Fibroblast of skin of right quadriceps (primary cell): ENCODE measurements around the gene CDK16.

Experiments used
- DNase-seq: peaks from one replicate; pipeline ENCODE4 v3.0.0-alpha.2; 2013

The CDK16 gene

DNA sequence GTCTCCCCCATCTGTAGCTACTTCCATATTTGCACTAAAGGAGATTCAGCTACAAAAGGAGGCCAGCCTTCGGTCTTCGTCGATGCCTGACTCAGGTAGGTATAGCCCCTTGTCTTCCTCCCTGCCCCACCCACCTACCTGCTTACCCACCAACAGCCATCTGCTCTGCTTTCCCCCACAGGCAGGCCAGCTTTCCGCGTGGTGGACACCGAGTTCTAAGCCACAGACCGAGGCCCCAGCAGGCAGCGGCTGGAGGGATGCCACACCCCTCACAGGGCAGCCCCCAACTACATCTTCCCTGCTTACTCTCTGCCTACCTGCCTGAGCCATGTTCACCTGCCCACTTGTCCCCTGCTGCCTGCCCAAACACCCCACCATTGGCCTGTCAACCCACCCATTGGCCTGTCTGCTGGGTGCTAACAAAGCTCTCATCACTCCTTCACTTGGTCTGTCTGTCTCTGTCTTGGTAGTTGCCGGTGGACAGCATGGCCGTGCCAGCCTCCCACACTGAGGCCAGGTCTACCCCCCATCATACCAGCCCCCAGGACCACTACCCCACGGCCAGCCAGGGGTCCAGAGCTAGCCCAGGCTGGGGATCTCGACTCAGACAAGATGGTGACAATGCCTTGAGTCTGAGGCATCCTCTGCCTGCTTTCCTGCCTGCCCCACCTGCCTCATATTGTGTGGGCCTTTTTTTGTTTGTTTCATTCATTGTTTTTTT is 10.2 kb downstream of the CDK16 start:
- no peak for DNase-seq

DNA sequence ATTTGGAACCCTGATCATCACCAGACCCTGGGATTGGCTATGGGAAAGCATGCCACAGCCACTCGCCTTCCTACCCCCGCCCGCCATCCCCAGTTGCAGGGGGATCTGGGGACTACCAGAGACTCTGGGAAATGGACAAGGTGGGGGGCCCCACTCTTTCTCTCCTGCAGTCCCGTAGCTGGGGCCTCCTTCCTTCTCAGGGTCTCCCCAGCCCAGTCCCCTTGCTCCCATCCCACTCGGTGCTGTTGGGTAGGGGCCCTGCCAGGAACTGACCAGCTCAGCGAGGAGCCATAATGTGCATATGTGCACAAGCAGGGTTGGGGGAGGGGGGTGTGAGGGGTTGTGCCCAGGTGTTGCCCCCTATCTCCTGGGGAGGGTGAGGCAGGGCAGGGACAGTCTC is 10.9 kb downstream of the CDK16 start:
- DNase-seq, result no peak

DNA sequence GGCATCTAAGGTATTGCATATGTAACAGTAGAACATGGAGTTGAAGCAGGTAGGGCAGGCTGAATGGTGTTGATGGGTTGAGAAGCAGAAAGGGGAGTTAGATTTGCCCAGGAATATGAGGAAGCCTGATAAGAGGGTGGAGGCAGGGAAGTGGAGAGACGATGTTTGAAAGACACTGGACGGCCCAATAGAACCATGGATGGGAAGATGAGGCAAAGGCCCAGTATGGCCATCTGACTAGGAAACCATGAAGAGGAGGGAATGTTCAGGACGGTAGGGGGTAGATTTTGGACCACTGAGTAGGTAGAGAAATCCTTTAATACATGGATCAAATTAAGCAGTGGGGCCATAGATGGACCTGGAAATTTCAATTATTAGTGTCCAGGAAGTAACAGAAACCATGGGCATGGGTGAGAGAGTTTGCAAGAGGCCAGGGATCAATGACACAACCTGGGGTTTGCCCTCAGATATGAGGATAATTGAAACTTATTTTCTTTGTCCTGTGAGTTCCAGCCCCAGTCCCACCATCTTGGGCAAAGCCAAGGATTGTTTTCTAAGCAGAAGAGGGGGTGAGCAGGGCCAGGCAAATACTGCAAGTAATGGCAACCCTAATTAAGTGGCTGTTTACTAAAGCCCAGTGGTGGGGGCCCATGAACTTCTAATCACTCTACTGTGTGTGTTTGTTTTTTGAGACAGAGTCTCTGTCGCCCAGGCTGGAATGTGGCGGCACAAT is 11.8 kb downstream of the CDK16 start:
- DNase-seq, result no peak

DNA sequence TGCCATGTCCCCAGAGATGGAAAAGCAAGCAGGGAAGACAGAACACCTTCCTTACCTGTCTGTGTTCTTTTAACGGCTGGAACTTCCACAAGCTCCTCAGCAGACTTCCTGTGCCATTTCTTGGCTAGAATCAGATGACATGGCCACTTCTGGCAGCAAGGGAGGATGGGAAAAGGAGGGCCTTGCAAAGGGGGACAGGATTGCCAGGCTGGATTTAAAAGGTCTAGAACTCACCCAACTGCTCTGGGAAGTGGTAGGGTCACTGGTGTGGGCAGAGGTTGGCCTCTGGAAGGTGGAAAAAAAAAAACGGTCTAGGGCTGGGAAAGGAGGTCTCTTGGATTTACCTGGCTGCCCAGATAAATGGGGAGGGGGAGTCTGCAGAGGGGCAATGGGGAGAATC is 12.7 kb downstream of the CDK16 start:
- no peak for DNase-seq

DNA sequence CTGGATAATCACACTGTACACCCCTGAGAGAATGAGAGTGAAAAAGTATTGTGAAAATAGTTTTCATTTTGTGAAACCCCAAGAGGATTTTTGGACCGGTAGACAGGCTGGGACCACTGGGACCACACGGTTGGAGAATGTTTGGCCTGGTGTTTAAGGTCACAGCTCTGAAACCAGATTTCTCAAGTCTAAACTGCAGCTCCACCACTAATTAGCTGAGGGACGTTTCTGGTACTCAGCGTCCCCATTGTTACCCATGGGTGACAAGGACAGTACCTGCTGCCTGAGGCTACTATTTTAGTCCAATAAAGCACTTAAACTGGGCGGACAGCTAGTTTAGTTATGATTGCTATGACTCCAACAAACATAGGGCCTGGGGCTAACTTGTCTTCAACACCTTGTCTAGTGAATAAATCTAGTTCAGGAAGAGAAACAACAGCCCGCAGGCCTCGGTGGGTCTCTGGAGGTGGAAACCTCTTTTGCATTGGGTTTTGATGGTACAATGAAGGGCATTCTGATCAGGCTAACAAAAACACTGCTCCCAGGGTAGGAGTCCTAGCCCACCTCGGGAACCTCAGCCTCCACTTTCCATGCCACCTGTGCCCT is 13.8 kb downstream of the CDK16 start:
- DNase-seq, result no peak

DNA sequence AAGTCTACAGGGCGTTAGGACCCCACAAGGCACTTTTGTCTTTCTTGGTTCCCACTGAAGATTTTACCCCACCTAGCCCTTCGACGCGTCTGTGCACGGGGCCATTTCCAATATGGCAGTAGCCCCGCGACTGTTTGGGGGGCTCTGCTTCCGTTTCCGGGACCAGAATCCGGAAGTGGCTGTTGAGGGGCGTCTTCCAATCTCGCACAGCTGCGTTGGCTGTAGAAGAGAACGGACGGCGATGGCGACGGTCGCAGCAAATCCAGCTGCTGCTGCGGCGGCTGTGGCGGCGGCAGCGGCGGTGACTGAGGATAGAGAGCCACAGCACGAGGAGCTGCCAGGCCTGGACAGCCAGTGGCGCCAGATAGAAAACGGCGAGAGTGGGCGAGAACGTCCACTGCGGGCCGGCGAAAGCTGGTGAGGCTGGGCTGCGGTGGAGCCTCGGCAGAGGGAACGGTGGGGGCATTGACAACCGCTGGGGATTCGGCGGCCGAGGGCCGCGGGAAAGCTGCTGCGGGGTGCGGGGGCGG is 14.4 kb downstream of the CDK16 start, which contains the start of gene USP11:
Gene USP11 (plus strand): TSS at position 207 of the 530 bp plus-strand sequence. CDS start 35 bp downstream, at position 242.
- peak; percentile 65 for DNase-seq

DNA sequence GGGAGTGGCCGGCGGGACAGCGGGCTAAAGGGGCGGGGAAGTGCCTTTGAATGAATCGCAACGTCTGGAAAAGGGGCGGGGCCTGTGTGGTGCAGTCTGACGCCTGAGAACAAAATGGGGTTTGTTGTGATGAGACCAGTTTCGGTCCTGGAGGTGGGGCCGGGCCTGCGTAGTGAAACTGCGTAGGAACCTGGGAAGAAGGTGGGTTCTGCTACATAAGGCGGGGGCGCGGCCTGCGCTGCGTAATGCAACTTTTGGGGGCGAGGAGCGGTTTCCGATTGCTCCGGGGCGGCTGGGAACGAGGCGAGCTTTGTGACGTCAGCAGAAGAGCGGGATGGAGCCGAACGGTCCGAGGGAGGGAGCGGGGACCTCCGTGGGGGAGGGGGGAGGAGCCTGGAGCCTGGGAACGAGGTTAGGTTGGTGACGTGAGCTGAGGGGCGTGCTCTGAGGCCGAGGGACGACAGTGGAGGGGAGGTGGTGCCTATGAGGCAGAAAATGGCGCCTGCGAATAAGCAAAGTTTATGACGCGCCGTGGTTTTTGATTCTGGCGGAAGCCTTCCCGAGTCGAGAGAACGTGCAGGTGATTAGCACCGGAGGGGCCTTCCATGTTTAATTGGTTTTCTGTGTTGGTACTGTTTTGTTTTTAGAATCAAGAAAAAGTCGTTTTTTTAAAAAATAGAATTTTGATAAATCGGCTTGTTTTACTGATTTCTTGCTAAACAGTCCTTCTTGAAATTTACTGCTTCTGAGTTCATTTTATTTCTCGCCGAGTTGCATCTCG is 15.0 kb downstream of the CDK16 start:
- peak; percentile 94 for DNase-seq

DNA sequence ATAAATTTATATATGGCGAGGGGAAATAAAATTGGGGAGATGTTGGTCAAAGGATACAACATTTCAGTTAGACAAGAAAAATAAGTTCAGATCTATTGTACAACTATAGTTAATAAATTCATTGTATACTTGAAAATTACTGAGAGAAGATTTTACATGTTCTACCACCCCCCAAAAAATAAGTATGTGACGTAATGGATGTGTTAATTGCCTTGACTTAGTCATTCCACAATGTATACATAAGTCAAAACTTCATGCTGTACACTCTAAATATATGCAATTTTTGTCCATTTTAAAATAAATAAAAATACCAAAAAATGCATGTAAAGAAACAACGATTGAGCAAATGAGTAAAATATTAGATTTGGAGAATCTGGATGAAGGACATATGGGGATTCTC is 16.1 kb downstream of the CDK16 start:
- no peak for DNase-seq

DNA sequence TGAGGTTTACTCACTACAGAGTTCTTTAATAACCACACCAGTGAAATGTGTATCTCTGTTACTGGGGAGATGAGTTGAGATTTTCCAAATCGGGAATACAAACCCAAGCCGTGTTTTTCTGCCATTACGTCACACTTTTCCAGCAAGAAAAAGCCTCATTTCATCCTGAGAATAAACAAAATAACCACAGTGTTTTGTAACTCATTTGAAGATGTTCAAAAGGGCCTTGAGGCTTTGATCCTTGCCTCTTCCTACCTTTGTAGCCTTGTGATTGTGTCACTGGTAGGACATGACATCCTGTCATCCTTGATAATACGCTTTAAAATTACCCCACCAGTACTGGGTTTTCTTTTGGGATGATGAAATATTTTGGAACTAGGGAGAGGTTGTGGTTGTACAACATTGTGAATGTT is 17.2 kb downstream of the CDK16 start:
- no peak for DNase-seq

DNA sequence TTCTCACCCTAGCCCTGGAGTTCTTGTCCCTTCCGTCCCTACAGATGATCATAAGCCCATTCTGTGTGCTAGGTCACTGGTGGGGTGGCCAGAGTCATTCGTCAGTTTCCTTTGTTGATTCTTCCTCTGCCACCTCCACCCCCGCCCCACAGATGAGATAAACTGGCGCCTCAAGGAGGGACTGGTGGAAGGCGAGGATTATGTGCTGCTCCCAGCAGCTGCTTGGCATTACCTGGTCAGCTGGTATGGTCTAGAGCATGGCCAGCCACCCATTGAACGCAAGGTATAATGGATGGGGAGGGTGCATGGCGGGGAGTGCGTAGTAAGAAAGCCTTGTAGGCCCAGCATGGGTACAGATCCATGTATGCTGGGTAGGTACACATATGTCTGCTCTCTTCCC is 20.7 kb downstream of the CDK16 start:
- DNase-seq, result no peak

DNA sequence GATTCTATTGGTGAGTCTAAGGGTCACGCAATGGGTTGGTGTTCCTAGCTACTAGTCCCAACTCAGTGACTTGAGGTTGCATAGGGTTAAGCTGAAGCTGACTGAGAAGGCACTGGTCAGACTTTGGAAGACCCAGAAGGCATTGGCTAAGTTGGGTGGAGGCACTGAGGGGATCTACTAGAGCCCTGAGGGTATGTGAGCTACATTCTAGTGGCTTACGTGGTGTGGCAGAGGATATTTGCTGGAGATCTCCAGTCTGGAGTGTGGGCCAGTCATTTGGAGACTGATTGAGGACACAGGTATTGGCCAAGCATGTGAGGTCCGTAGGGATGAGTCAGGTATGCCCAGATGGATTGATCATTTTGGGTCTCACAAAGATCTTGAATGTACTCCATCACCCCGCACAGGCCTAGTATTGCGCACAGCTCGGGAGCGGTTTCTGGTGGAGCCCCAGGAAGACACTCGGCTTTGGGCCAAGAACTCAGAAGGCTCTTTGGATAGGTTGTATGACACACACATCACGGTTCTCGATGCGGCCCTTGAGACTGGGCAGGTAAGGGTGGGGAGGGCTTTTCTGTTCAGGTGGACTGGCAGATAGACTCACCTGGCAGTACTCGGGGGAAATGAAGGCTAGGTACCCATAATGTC is 21.5 kb downstream of the CDK16 start:
- DNase-seq, result no peak

DNA sequence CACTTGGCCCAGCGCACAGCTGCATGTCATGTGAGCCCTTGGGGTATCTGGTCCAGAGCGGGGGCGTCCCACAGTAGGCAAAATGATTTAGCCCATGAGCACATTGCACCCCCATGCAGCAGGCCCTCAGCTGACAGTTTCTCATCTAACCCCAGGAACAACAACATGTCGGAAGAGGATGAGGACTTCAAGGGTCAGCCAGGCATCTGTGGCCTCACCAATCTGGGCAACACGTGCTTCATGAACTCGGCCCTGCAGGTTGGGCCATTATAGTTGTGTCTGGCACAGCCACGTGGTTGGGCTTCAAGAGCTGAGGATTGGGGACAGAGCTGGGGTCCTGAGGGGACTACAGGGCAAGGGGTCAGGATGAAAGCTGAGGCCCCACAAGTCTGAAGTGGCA is 22.1 kb downstream of the CDK16 start:
- DNase-seq, result no peak

DNA sequence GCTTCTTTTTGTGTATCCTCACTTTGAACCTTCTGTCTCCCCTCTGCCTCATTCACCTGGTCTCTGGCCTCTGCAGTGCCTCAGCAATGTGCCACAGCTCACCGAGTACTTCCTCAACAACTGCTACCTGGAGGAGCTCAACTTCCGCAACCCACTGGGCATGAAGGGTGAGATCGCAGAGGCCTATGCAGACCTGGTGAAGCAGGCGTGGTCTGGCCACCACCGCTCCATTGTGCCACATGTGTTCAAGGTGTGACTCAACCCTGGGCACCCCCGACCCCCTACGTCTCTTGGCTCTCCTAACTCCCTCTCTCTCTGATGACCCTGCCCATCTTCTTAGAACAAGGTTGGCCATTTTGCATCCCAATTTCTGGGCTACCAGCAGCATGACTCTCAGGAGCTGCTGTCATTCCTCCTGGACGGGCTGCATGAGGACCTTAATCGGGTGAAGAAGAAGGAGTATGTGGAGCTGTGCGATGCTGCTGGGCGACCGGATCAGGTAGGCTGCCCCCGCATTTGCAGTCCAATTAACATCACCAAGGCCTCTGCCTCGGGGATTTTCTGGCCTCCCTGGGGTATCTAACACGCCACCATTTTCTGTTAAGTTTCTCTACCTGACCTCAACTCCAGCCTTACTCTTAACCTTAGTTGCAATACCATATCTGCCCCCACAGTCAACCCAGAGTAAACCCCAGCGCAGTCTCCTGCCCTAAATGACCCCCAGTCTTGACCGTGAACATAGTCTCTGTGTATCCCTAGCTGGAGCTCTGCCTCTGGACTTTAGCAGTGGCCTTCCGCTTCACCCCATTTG is 22.9 kb downstream of the CDK16 start:
- DNase-seq, result no peak

DNA sequence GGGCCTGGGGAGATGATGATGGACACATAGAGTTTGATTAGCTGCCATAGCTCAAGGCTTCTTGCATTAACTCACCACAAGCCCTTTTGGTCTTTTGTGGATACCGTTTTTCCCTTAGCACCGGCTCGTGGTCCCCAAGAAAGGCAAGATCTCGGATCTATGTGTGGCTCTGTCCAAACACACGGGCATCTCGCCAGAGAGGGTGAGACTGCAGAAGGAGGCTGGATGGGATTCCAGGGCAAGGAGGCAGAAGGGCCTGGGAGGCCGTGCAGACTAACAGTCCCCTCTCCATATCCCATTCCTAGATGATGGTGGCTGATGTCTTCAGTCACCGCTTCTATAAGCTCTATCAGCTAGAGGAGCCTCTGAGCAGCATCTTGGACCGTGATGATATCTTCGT is 23.8 kb downstream of the CDK16 start:
- no peak for DNase-seq

DNA sequence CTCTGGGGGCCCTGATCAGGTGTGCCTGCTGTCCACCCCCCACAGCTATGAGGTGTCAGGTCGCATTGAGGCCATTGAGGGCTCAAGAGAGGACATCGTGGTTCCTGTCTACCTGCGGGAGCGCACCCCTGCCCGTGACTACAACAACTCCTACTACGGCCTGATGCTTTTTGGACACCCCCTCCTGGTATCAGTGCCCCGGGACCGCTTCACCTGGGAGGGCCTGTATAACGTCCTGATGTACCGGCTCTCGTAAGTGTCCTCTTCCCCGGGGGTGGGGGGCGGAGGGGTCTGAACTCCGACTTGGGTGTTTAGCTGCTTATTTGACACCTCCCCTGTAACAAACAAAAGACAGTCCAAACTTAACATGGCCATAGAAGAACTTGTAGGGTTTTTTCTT is 24.9 kb downstream of the CDK16 start:
- DNase-seq, result no peak

DNA sequence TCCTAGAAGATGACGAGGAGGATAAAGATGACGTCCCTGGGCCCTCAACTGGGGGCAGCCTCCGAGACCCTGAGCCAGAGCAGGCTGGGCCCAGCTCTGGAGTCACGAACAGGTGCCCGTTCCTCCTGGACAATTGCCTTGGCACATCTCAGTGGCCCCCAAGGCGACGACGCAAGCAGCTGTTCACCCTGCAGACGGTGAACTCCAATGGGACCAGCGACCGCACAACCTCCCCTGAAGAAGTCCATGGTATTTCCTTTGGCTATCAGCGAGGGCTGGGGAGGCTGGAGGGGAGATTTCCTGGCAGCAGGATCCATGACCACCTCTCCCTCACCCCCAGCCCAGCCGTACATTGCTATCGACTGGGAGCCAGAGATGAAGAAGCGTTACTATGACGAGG is 26.2 kb downstream of the CDK16 start:
- DNase-seq, result no peak

DNA sequence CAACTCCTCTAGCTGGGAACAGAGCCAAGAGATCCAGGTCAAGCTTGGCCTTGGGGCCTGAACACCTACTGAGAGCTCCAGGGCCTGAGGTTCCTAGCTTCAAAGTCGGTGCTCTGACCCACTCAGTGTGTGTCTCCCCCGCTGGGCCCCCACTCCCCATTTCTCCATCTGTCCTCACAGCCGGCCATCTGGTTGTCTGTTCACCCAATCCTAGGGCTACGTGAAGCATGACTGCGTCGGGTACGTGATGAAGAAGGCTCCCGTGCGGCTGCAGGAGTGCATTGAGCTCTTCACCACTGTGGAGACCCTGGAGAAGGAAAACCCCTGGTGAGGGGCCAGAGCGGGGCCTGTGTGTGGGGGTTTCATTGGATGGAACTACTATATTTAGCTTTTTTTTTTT is 26.7 kb downstream of the CDK16 start:
- DNase-seq, result no peak

DNA sequence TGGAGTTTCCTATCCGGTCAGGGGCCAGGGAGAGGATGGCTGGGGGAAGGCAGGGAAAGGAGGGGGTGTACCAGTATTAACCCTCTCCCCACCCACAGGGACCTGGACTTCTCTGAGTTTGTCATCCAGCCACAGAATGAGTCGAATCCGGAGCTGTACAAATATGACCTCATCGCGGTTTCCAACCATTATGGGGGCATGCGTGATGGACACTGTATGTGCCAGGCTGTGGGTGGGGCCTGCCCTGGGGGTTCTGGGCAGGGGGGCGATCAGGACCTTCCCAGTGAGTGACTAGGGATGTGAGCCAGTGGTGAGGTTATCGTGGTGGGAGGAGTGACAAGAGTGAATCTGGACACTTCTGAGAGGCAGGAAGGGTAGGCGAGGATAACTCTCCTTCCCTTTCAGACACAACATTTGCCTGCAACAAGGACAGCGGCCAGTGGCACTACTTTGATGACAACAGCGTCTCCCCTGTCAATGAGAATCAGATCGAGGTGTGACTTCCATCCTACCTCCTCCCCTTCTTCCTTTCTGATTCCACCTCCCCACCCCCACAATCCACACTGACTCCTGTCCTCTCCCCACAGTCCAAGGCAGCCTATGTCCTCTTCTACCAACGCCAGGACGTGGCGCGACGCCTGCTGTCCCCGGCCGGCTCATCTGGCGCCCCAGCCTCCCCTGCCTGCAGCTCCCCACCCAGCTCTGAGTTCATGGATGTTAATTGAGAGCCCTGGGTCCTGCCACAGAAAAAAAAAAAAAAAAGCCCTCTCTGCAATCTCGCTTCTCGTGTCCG is 28.9 kb downstream of the CDK16 start:
- DNase-seq, result peak; percentile 47

DNA sequence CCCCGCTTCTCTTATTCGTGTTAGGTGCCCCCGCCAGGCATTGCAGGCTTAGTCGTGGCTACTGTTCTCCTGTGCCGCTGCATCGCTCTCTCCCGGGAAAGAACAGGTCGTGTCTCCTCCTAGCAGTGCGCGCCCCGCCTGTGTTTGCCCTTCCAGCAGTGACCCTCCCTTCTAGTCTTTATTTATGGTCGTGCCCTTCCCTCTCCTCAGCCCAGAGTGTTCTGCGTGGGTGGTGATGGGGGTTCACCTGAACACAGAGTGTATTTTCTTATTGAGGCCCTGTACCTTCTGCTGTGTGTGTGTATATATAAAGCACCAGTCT is 29.5 kb downstream of the CDK16 start:
- no peak for DNase-seq

DNA sequence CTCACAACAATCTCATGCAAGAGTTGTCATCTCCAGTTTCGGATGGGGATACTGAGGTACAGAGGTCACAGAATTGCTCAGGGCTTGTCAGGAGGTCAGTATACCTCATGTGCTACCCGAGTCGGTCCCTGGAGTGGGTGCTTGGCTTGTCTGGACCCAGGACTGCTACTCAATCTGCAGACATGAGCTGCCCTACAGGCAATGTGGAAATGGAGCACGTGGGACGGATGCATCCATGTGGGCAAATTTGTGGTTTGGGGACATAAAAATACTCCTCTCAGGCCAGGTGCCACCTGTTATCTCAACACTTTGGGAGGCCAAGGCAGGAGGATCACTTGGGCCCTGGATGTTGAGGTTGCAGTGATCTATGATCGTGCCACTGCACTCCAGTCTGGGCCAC is 30.1 kb downstream of the CDK16 start:
- DNase-seq, result no peak

DNA sequence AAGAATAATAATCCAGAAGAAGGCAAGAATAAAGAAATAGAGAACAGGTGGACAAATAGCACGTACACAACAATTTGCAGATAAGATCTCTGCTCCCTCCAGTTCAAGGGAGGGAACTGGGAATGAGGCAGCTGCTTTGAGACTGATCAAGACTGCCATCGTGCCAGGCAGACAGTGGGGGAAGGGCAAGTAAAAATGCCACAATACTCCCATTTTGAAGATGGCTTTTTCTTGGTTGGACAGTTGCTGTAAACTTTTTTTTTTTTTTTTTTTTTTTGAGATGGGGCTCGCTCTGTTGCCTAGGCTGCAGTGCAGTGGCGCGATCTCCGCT is 31.5 kb downstream of the CDK16 start:
- DNase-seq, result no peak
